ENCODE results near the gene ACER3. TPM values are rescaled to one million over a fixed set of nuclear protein-coding genes. Genes with fewer than 3 reads are reported as not detected.

ACER3 gene
- total and polyA plus RNA-seq, 2 of the 4 experiments (the other 2 are of a cell fraction): 3.5 to 10.0 TPM

DNA sequence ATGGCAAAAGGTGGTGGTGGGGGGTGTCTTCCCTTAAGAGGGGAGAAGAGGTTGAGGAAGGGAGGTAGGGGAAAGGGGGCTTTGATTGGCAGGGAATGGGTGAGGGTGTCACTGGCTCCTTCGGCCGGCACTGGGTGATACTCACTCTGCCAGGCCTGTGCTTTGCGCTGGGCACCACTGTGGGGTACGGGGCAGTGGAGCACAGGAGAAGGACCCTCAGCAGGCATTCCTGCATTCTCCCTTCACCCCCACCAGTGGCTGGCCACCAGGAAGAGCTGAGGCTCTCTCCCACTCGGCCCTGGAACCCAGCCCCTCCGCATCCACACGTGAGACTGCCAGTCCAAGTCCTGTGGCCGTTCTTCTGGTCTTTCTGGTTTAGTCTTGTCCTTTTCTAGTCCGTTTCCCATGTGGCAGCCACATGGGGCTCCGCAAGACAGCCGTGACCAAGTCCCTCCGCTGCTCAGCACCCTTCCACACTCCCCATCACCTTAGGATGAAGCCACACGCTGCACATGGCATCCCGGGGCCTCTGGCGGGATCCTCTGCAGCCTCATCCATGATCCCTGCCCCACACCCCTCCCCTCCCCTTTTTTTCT lies 214.0 kb downstream of the ACER3 start:
- Histone ChIP-seq H2BK20ac (ENCODE audit: low read depth, low read length) (no peak overlapping the region; the same call in 1 of the 2 replicates), H2BK120ac (ENCODE audit: low read depth, low read length) (peak overlapping the region; percentile 87; the same call in 1 of the 2 replicates), H4K20me1 (ENCODE audit: insufficient read depth, low read length) (peaks cover 11% of the 10 kb centered on the region), H3K79me1 (ENCODE audit: low read depth in 1 of 2, low read length in 2 of 2) (peaks cover 13 to 35% of the 10 kb centered on the region in 2 experiments; a peak in 3 of 4 replicates), H3K27ac (ENCODE audit: insufficient read depth, low read length) (peak overlapping the region; percentile 94), H3K23ac (ENCODE audit: low read depth, low read length) (no peak overlapping the region), H3K4me1 (ENCODE audit: control insufficient read depth, insufficient read depth, low read length) (peaks cover 30% of the 10 kb centered on the region), H4K91ac (ENCODE audit: insufficient read depth, low read depth, low read length) (0 out of 2 replicates have a peak overlapping the region, but pooled peaks have one; percentile 74), H3K4me3 (ENCODE audit: insufficient read depth, low read depth, low read length) (no peak overlapping the region), H3K14ac (replicated peaks; ENCODE audit: low read depth, low read length) (no peak overlapping the region), H2BK15ac (ENCODE audit: low read depth, low read length) (0 out of 3 replicates have a peak overlapping the region, but pooled peaks have one; percentile 73), H3K27me3 (ENCODE audit: control insufficient read depth, insufficient read depth, low read length) (no peaks in the 10 kb centered on the region), H2AK9ac (replicated peaks; ENCODE audit: low read depth, low read length, poor library complexity) (peak overlapping the region; percentile 5), H2AK5ac (ENCODE audit: low read depth, low read length) (peak overlapping the region; percentile 81), H3K9me1 (ENCODE audit: insufficient read depth, low read length) (peaks cover 22% of the 10 kb centered on the region), H3K36me3 (ENCODE audit: control insufficient read depth, insufficient read depth, low read length) (no peaks in the 10 kb centered on the region), H3K4me2 (ENCODE audit: low read depth, low read length) (no peak overlapping the region), H3K9ac (ENCODE audit: low read depth, low read length) (no peak overlapping the region), H2BK5ac (ENCODE audit: low read depth, low read length, poor library complexity, severe bottlenecking) (peak overlapping the region; percentile 95), H3K9me3 (ENCODE audit: control insufficient read depth, insufficient read depth, low read length) (no peaks in the 10 kb centered on the region), H4K8ac (ENCODE audit: low read depth in 2 of 2, low read length in 2 of 2) (peak overlapping the region in 1 of 2 experiments; percentile 90; a peak in 1 of 4 replicates), H3K18ac (ENCODE audit: low read depth, low read length) (no peak overlapping the region; the same call in 1 of the 2 replicates), H3K56ac (ENCODE audit: extremely low read depth, insufficient read depth, low read length) (no peak overlapping the region), H2AFZ (replicated peaks; ENCODE audit: low read length, poor library complexity) (peak overlapping the region; percentile 87), H4K5ac (ENCODE audit: low read depth, low read length) (no peak overlapping the region; the same call in 1 of the 2 replicates), H3K4ac (ENCODE audit: low read depth, low read length) (peak overlapping the region; percentile 92)
- in situ Hi-C loops (cut with MboI; ENCODE audit: low sequenced_read_pairs): no loop called here
- ATAC-seq (ENCODE audit: low read depth) (no peak), DNase-seq (no peak)
- BruUV-seq (replicated peaks): no TSS peak
- CTCF ChIA-PET: interaction anchor here (0.6 kb wide), 1 partner anchor 154 kb away, joined by 3 read pairs; no protein-coding TSS in a partner anchor
- WGBS, 2 experiments (ENCODE audit: extremely low coverage in 2 of 2, insufficient read length in 1 of 2): 80% methylated on average over 1 of the region's 15 CpGs; no CpG with 5 or more reads in 1 of the 2 experiments
- POLR2A ChIA-PET (ENCODE audit: unreplicated experiment): no interaction called here
- dilution Hi-C loops (cut with HindIII; ENCODE audit: low sequenced_read_pairs, unreplicated experiment): no loop called here
- intact Hi-C loops (cut with micrococcal nuclease): no loop called here
- TF ChIP-seq FOS (IDR thresholded peaks at IDR 0.05; ENCODE audit: low read depth, low read length) (no peak), CTCF (conservative IDR thresholded peaks at IDR 0.05; ENCODE audit: low read depth, low read length) (no peak), CEBPB (IDR thresholded peaks at IDR 0.05; ENCODE audit: low read depth, low read length) (no peak), ELK1 (IDR thresholded peaks at IDR 0.05; ENCODE audit: borderline replicate concordance, low read depth, low read length) (no peak), CHD1 (IDR thresholded peaks at IDR 0.05; ENCODE audit: low read depth, low read length) (no peak), RFX5 (IDR thresholded peaks at IDR 0.05; ENCODE audit: low read depth, low read length) (no peak), NFE2L2 (IDR thresholded peaks at IDR 0.05; ENCODE audit: low read depth, low read length) (no peak), RCOR1 (IDR thresholded peaks at IDR 0.05; ENCODE audit: insufficient replicate concordance, low read length) (no peak), POLR2A (IDR thresholded peaks at IDR 0.05; ENCODE audit: low read depth, low read length) (no peak), MAZ (IDR thresholded peaks at IDR 0.05; ENCODE audit: borderline replicate concordance, low read depth, low read length) (no peak), BHLHE40 (IDR thresholded peaks at IDR 0.05; ENCODE audit: low read depth, low read length) (no peak), MAFK (IDR thresholded peaks at IDR 0.05; ENCODE audit: low read depth, low read length) (no peak), SMC3 (IDR thresholded peaks at IDR 0.05; ENCODE audit: low read depth, low read length) (no peak), RAD21 (IDR thresholded peaks at IDR 0.05; ENCODE audit: low read length) (no peak)
- TF ChIP-seq, protein P1, sequence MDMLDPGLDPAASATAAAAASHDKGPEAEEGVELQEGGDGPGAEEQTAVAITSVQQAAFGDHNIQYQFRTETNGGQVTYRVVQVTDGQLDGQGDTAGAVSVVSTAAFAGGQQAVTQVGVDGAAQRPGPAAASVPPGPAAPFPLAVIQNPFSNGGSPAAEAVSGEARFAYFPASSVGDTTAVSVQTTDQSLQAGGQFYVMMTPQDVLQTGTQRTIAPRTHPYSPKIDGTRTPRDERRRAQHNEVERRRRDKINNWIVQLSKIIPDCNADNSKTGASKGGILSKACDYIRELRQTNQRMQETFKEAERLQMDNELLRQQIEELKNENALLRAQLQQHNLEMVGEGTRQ (IDR thresholded peaks at IDR 0.05; ENCODE audit: low read depth, low read length): no peak
